ENCODE results near the gene SVIL. TPM values are rescaled to one million over a fixed set of nuclear protein-coding genes. Genes with fewer than 3 reads are reported as not detected.

Gene SVIL
- total and polyA plus RNA-seq, 2 of the 13 experiments (the other 11 are each of a cell fraction or from before 2014, with no cell fraction given), result 3.9 to 12.1 TPM

DNA sequence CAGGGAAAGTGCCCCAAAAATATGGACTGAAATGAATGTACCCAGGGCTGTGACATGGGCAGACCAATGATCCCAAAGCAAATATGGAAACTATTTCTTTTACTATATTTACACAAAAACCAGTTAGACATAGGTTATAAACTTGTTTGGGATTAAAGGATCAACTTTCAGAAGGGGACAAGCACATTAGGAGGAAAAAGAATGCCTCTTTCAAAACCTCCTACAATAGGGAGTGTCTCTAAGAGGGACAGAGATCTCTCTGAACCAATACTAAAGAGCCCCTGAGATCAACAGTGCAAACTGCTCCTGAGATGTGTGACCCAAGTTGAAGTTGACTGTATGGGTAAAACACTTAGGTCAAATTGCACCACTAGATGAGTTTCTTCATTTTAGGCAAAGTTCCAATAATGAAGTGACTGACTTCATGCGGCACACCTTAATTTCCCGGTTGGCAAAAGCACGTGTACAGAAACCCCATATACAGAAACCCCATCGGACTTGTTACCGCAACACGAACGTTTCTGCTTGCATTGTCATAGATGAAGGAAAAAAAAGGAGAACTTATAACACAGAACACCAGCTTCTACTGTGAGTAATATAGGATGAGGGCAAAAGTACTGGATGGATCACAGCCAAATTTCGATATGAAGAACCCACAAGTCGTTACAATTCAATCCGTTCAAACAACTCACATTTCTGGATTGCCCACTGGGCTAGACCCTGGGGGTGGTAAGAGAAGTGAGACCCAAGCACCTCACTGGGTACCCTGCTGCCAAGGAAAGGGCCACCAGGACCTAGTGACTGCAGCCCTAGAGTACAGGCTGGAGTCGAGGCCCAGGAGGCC is 4.3 kb downstream of the SVIL start:
- no peak overlapping the region for H3K27ac ChIP-seq (ENCODE audit: extremely low read length, insufficient read depth, low read length)
- in situ Hi-C loops (cut with HindIII; ENCODE audit: extremely low pct_ligation_motif_present, low pct_unique_long_range_greater_than_20kb) (no loop called here), intact Hi-C loops (cut with micrococcal nuclease; ENCODE audit: unreplicated experiment) (no loop called here)
- DNase-seq (ENCODE audit: low spot score) (no peak), FAIRE-seq (peak; percentile 23), ATAC-seq (no peak)
- H3K27me3 ChIP-seq (ENCODE audit: control insufficient read depth in 1 of 2, insufficient read depth in 2 of 2, low read length in 2 of 2), result no peaks in the 10 kb centered on the region
- H3K4me1 ChIP-seq (ENCODE audit: insufficient read depth, low read length), result peaks cover 50% of the 10 kb centered on the region
- H3K79me2 ChIP-seq (ENCODE audit: insufficient read depth, low read length), result no peaks in the 10 kb centered on the region
- no peaks in the 10 kb centered on the region for H3K36me3 ChIP-seq (replicated peaks in 1 of 2; ENCODE audit: control insufficient read depth in 1 of 2, insufficient read depth in 2 of 2, low read length in 2 of 2)
- no peak overlapping the region for H3K9ac ChIP-seq (ENCODE audit: insufficient read depth, low read depth, low read length)
- H4K20me1 ChIP-seq (ENCODE audit: insufficient read depth, low read length), result no peaks in the 10 kb centered on the region; the same call in 1 of the 2 replicates
- no TSS peak for BruUV-seq (replicated peaks)
- H2AFZ ChIP-seq (ENCODE audit: low read length), result no peak overlapping the region
- 77% methylated on average over 11 of the region's 11 CpGs for WGBS (ENCODE audit: low lambda C conversion rate)
- TF ChIP-seq WIZ (CRISPR knock-in tag; IDR thresholded peaks at IDR 0.05), result no peak
- ChIA-PET POLR2A (no interaction called here), CTCF (ENCODE audit: low intra/inter-chr PET ratio, low total read pairs) (no interaction called here)
- no peak overlapping the region for H3K4me3 ChIP-seq (replicated peaks in 1 of 3; ENCODE audit: insufficient read depth in 1 of 3, low read depth in 2 of 3, low read length in 3 of 3)
- H3K4me2 ChIP-seq (ENCODE audit: low read depth, low read length), result no peak overlapping the region
- H3K9me3 ChIP-seq (ENCODE audit: low read length), result no peaks in the 10 kb centered on the region

DNA sequence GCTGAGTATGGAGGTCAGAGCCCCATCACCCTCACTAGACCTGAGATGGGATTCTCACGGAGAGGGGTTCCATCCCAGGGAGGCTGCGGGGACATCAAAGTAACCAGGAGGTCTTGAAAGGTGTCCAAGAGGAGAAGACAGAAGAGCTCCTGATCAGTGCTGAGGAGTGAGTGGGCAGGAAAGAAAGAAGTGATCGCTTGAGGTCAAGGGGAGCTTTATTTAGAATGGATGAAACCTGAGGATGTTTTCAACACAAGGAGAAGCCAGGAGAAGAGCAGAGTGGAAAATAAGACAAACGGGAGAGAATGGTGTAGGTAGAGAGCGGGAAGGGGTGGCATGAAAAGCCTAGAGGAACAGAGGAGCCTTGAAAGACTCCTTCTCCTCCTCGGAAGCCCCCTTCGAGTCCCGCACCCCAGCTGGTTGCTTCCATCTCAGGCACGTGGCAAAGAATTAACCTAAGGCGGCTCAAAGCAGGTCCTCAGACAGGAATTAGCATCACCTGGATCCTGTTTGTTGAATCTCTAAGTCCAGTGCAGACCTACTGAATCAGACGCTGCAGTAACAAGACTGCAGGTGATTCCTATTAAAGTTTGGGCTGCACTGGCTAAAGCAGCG is 5.8 kb downstream of the SVIL start:
- no TSS peak for BruUV-seq (replicated peaks)
- ChIA-PET CTCF (ENCODE audit: low intra/inter-chr PET ratio, low total read pairs) (no interaction called here), POLR2A (no interaction called here)
- H3K9me3 ChIP-seq (ENCODE audit: low read length), result no peaks in the 10 kb centered on the region
- no peak overlapping the region for H2AFZ ChIP-seq (ENCODE audit: low read length)
- H3K9ac ChIP-seq (ENCODE audit: insufficient read depth, low read depth, low read length), result no peak overlapping the region
- no peaks in the 10 kb centered on the region for H3K27me3 ChIP-seq (ENCODE audit: control insufficient read depth in 1 of 2, insufficient read depth in 2 of 2, low read length in 2 of 2)
- peaks cover 39% of the 10 kb centered on the region for H3K4me1 ChIP-seq (ENCODE audit: insufficient read depth, low read length)
- H4K20me1 ChIP-seq (ENCODE audit: insufficient read depth, low read length), result no peaks in the 10 kb centered on the region; the same call in 1 of the 2 replicates
- no peak overlapping the region for H3K4me3 ChIP-seq (replicated peaks in 1 of 3; ENCODE audit: insufficient read depth in 1 of 3, low read depth in 2 of 3, low read length in 3 of 3)
- no peak for FAIRE-seq
- no peaks in the 10 kb centered on the region for H3K79me2 ChIP-seq (ENCODE audit: insufficient read depth, low read length)
- H3K4me2 ChIP-seq (ENCODE audit: low read depth, low read length), result no peak overlapping the region
- no peak for DNase-seq (ENCODE audit: low spot score)
- in situ Hi-C loops (cut with HindIII; ENCODE audit: extremely low pct_ligation_motif_present, low pct_unique_long_range_greater_than_20kb) (no loop called here), intact Hi-C loops (cut with micrococcal nuclease; ENCODE audit: unreplicated experiment) (no loop called here)
- no peaks in the 10 kb centered on the region for H3K36me3 ChIP-seq (replicated peaks in 1 of 2; ENCODE audit: control insufficient read depth in 1 of 2, insufficient read depth in 2 of 2, low read length in 2 of 2)
- no peak for ATAC-seq
- 91% methylated on average over 12 of the region's 12 CpGs for WGBS (ENCODE audit: low lambda C conversion rate)
- no peak overlapping the region for H3K27ac ChIP-seq (ENCODE audit: extremely low read length, insufficient read depth, low read length)
- TF ChIP-seq POLR2G (IDR thresholded peaks at IDR 0.05; ENCODE audit: low read depth, low read length) (no peak), TCF7 (IDR thresholded peaks at IDR 0.05; ENCODE audit: low read depth) (no peak), ZNF605 (CRISPR knock-in tag; IDR thresholded peaks at IDR 0.05) (no peak), ZFY (CRISPR knock-in tag; IDR thresholded peaks at IDR 0.05) (no peak)
- TF ChIP-seq, protein P1, sequence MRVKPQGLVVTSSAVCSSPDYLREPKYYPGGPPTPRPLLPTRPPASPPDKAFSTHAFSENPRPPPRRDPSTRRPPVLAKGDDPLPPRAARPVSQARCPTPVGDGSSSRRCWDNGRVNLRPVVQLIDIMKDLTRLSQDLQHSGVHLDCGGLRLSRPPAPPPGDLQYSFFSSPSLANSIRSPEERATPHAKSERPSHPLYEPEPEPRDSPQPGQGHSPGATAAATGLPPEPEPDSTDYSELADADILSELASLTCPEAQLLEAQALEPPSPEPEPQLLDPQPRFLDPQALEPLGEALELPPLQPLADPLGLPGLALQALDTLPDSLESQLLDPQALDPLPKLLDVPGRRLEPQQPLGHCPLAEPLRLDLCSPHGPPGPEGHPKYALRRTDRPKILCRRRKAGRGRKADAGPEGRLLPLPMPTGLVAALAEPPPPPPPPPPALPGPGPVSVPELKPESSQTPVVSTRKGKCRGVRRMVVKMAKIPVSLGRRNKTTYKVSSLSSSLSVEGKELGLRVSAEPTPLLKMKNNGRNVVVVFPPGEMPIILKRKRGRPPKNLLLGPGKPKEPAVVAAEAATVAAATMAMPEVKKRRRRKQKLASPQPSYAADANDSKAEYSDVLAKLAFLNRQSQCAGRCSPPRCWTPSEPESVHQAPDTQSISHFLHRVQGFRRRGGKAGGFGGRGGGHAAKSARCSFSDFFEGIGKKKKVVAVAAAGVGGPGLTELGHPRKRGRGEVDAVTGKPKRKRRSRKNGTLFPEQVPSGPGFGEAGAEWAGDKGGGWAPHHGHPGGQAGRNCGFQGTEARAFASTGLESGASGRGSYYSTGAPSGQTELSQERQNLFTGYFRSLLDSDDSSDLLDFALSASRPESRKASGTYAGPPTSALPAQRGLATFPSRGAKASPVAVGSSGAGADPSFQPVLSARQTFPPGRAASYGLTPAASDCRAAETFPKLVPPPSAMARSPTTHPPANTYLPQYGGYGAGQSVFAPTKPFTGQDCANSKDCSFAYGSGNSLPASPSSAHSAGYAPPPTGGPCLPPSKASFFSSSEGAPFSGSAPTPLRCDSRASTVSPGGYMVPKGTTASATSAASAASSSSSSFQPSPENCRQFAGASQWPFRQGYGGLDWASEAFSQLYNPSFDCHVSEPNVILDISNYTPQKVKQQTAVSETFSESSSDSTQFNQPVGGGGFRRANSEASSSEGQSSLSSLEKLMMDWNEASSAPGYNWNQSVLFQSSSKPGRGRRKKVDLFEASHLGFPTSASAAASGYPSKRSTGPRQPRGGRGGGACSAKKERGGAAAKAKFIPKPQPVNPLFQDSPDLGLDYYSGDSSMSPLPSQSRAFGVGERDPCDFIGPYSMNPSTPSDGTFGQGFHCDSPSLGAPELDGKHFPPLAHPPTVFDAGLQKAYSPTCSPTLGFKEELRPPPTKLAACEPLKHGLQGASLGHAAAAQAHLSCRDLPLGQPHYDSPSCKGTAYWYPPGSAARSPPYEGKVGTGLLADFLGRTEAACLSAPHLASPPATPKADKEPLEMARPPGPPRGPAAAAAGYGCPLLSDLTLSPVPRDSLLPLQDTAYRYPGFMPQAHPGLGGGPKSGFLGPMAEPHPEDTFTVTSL (CRISPR knock-in tag; IDR thresholded peaks at IDR 0.05; ENCODE audit: borderline replicate concordance), result no peak
- TF ChIP-seq, protein P2, sequence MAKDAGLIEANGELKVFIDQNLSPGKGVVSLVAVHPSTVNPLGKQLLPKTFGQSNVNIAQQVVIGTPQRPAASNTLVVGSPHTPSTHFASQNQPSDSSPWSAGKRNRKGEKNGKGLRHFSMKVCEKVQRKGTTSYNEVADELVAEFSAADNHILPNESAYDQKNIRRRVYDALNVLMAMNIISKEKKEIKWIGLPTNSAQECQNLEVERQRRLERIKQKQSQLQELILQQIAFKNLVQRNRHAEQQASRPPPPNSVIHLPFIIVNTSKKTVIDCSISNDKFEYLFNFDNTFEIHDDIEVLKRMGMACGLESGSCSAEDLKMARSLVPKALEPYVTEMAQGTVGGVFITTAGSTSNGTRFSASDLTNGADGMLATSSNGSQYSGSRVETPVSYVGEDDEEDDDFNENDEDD (CRISPR knock-in tag; IDR thresholded peaks at IDR 0.05; ENCODE audit: borderline replicate concordance), result no peak
- TF ChIP-seq, protein P3, sequence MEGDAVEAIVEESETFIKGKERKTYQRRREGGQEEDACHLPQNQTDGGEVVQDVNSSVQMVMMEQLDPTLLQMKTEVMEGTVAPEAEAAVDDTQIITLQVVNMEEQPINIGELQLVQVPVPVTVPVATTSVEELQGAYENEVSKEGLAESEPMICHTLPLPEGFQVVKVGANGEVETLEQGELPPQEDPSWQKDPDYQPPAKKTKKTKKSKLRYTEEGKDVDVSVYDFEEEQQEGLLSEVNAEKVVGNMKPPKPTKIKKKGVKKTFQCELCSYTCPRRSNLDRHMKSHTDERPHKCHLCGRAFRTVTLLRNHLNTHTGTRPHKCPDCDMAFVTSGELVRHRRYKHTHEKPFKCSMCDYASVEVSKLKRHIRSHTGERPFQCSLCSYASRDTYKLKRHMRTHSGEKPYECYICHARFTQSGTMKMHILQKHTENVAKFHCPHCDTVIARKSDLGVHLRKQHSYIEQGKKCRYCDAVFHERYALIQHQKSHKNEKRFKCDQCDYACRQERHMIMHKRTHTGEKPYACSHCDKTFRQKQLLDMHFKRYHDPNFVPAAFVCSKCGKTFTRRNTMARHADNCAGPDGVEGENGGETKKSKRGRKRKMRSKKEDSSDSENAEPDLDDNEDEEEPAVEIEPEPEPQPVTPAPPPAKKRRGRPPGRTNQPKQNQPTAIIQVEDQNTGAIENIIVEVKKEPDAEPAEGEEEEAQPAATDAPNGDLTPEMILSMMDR (CRISPR knock-in tag; IDR thresholded peaks at IDR 0.05), result no peak
